DMS53 treated with DMSO at 0.1 percent for 48 hours (cell line): ENCODE results near the gene HEPHL1.
"Not testable (repeated sequence)": the region's sequence is repeated elsewhere in the genome, so short reads cannot be mapped to it uniquely, and the experiment has no call there.

Experiments used
- DNase-seq: peaks from one replicate; lab custom pipeline; 2025; ENCODE audit not compliant: unreplicated experiment; lab: John Stamatoyannopoulos, UW

The HEPHL1 gene

GRCh38 chr11:94020777-94021481 is at the start of gene HEPHL1:
HEPHL1 (plus strand) TSS chr11:94021354; CDS start chr11:94021369, 15 bp downstream.
- DNase-seq = no peak

DNA sequence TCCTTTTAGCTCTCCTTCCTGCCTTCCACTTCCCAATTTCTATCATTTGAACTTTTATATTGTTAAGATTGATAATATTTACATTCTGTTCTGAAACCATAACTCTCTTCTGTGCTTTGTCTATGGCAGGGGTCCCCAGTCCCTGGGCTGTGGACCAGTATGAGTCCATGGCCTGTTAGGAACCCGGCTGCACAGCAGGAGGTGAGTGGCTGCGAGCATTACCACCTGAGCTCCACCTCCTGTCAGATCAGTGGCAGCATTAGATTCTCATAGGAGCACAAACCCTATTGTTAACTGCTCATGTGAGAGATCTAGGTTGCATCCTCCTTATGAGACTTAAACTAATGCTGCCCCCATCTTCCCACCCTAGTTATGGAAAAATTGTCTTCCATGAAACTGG is 48.4 kb upstream of the HEPHL1 start:
- DNase-seq = no peak

GRCh38 chr11:93973322-93974051 is 47.7 kb upstream of the HEPHL1 start:
- not testable (repeated sequence) for DNase-seq

GRCh38 chr11:93974759-93975158 is 46.4 kb upstream of the HEPHL1 start:
- DNase-seq = no peak

DNA sequence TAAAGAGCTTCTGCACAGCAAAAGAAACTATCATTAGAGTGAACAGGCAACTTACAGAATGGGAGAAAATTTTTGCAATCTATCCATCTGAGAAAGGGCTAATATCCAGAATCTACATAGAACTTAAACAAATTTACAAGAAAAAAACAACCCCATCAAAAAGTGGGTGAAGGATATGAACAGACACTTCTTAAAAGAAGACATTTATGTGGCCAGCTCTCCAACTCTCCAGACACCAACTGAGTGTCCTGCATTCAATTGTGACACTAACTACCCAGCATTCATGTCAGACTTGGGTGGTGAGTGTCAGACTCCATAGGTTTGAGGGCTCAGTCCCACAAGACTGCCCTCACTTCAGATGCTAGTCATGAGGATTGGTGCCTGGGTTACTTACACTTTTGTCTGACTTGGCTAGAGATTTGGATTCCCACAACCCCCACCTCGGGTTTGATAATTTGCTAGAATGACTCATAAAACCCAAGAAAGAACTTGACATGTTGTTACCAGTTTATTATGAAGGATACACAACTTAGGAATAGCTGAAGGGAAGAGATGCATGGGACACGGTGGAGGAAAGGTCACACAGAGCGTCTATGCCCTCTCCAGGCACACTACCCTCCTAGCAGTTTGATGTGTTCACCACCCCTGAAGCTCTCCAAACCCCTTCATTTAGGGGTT is 44.4 kb upstream of the HEPHL1 start:
- not testable (repeated sequence) for DNase-seq

GRCh38 chr11:93983542-93984195 is 37.5 kb upstream of the HEPHL1 start:
- DNase-seq = no peak

- no peak for DNase-seq
Measured at GRCh38 chr11:93984196-93984567, 37.0 kb upstream of the HEPHL1 start.

- no peak for DNase-seq
Measured at GRCh38 chr11:93984936-93985335, 36.2 kb upstream of the HEPHL1 start.

GRCh38 chr11:93986716-93987115 is 34.4 kb upstream of the HEPHL1 start:
- peak; percentile 95 for DNase-seq

- no peak for DNase-seq
Measured at GRCh38 chr11:93988455-93988854, 32.7 kb upstream of the HEPHL1 start.

GRCh38 chr11:93988912-93989311 is 32.2 kb upstream of the HEPHL1 start:
- no peak for DNase-seq

DNA sequence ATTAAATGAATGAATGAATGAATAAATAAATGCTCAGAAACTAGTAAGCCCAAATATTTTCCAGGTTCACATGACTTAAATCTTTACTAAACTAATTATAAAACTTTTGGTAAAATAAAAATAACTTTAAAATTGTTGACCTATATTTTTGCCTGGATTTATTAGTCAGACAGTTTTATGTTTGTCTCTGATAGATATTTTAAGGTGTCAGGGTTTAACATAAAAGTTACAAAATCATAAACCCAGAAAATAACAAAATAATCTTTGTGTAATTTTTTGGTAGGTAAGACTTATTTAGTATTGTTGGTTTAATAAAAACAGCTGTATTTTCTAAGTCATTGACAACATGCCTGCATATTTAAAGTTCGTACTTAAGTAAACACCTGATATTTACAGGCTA is 27.4 kb upstream of the HEPHL1 start:
- no peak for DNase-seq

- DNase-seq = no peak
Measured at GRCh38 chr11:93997741-93998140, 23.4 kb upstream of the HEPHL1 start.

GRCh38 chr11:94000659-94001058 is 20.5 kb upstream of the HEPHL1 start:
- no peak for DNase-seq

GRCh38 chr11:94002226-94002625 is 18.9 kb upstream of the HEPHL1 start:
- no peak for DNase-seq

GRCh38 chr11:94007426-94007825 is 13.7 kb upstream of the HEPHL1 start:
- no peak for DNase-seq

- DNase-seq = no peak
Measured at GRCh38 chr11:94007906-94008305, 13.2 kb upstream of the HEPHL1 start.

DNA sequence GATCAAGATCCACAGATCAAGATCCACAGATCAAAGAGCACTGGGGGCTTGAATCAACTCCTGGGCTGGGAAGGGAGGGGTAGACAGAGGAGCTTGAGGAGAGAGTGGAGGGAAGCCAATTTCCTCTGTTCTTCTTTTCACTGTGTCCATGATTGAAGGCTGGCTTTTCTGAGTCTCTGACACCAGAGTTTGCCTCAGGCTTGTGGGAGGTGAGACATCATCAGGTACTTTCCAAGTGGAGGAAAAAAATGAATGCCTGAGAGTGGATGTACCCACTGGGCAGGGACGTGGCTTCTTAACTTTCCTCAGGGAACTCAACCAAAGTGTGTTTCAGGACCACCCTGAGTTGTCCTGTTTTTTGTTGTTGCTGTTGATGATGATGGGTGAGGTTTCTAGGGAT is 11.0 kb upstream of the HEPHL1 start:
- no peak for DNase-seq

GRCh38 chr11:94011478-94011877 is 9.7 kb upstream of the HEPHL1 start:
- DNase-seq = no peak

- DNase-seq = no peak
Measured at GRCh38 chr11:94017446-94017845, 3.7 kb upstream of the HEPHL1 start.

- DNase-seq = no peak
Measured at GRCh38 chr11:94018721-94019120, 2.4 kb upstream of the HEPHL1 start.

GRCh38 chr11:94023856-94024255 is 2.7 kb downstream of the HEPHL1 start:
- DNase-seq = peak; percentile 17
